Coronary artery (tissue), 2 donors: Measurements from ENCODE around the gene MBNL1.
"Not testable (repeated sequence)": the region's sequence is repeated elsewhere in the genome, so short reads cannot be mapped to it uniquely, and the experiment has no call there.

Experiments
- DNase-seq: peaks from one replicate; pipeline ENCODE4 v3.0.0-alpha.2; 2017; ENCODE audit warnings: low spot score
- H3K27ac ChIP-seq, 2 donors: fragments of 200-600 bp; sonication (generic); one replicate each; pipeline ENCODE4 v1.5.1; 2016 to 2019
- H3K4me3 ChIP-seq: fragments of 200-600 bp; sonication (generic); 2 replicates; pipeline ENCODE4 v1.5.1; 2016; ENCODE audit warnings: mild to moderate bottlenecking, moderate library complexity
- CTCF ChIP-seq: fragments of 200-600 bp; sonication (generic); IDR thresholded peaks from one replicate; pipeline ENCODE4 v1.5.1; 2019; ENCODE audit warnings: antibody characterized with exemption

MBNL1 gene

DNA sequence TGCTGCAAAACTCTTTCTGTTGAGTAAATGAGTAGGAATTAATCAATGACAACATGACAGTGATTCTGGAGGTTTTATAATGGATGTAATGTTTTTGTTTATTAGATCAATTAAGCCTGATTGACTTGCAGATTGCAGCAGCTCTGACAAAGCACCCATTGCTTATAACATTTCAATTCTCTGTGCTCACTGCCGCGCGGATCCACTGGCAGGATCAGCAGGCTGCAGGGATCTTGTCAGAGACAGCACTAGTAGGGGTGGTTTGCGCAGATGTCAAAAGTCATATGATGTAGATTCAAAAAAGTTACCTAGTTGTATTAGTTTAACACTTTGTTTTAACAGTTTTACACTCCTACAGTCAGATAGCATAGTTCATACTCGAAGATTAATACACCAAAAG lies 93.4 kb downstream of the MBNL1 start:
- TF ChIP-seq CTCF = no peak
- Histone ChIP-seq H3K27ac (peak overlapping the region in 1 of 2 donors; percentile 10), H3K4me3 (peak overlapping the region; percentile 3)
- no peak for DNase-seq

GRCh38 chr3:152364237-152364636 lies 95.5 kb downstream of the MBNL1 start:
- Histone ChIP-seq H3K27ac (peak overlapping the region in 1 of 2 donors; percentile 16), H3K4me3 (no peak overlapping the region)
- no peak for DNase-seq
- no peak for TF ChIP-seq CTCF

GRCh38 chr3:152365126-152365525 lies 96.4 kb downstream of the MBNL1 start:
- no peak for DNase-seq
- Histone ChIP-seq H3K4me3 (no peak overlapping the region), H3K27ac (peak overlapping the region; percentile 11 to 28)
- no peak for TF ChIP-seq CTCF

- no peak for DNase-seq
- peak overlapping the region; percentile 4 to 28 for H3K27ac ChIP-seq
- TF ChIP-seq CTCF = no peak
- peak overlapping the region; percentile 12 for H3K4me3 ChIP-seq
These were observed 97.3 kb downstream of the MBNL1 start for GRCh38 chr3:152365766-152366593.

- not testable (repeated sequence) for H3K27ac ChIP-seq, H3K4me3 ChIP-seq, DNase-seq
These were observed 98.5 kb downstream of the MBNL1 start for GRCh38 chr3:152367192-152367591.

- DNase-seq, H3K4me3 ChIP-seq: not testable (repeated sequence)
- H3K27ac ChIP-seq = peak overlapping the region in 1 of 2 donors; percentile 10
These were observed 103.9 kb downstream of the MBNL1 start for GRCh38 chr3:152372633-152373032.

GRCh38 chr3:152373379-152373778 lies 104.7 kb downstream of the MBNL1 start:
- TF ChIP-seq CTCF = no peak
- Histone ChIP-seq H3K27ac (peak overlapping the region in 1 of 2 donors; percentile 10), H3K4me3 (no peak overlapping the region)
- DNase-seq = no peak

DNA sequence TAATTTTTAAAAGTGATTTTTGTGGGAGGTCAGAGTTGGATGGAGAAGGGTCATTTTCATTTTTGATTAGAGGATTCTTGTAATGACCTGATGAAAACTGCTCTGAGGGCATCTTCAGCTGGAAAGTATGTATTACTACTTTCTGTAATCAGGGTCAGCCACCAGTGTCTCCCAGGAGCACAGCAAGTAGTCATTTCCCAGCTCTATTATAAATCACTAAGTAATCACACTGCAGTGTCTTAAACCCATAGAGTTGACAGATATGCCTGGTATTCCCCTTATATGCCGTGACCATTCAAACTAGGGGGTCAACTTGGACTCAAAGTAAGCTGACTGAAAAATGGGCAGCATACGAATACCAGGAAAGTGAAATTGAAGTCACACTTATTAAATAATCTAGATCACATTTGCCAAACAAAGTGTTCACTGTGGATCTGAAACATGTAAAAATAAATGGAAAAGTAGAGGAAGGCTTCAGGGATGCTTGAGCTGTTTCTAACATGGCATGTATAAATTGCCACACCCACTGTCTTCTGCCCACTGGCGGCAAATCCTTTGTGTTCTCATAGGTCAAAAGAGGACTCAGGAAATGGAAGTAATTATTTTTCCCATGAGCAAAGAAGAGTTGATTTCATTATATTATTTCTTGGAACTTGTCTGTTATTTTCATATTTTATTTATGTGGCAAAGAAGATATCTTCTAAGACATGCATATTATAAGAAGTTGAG lies 105.7 kb downstream of the MBNL1 start:
- DNase-seq = no peak
- no peak for TF ChIP-seq CTCF
- Histone ChIP-seq H3K4me3 (no peak overlapping the region), H3K27ac (peak overlapping the region in 1 of 2 donors; percentile 61)
